Measurements from ENCODE around the gene GALNT9.

- TF ChIP-seq CTCF (IDR thresholded peaks at IDR 0.05), result no peak
- no peak for TF ChIP-seq ZFX (IDR thresholded peaks at IDR 0.05; ENCODE audit: borderline replicate concordance)
Observed at GRCh38 chr12:132245521-132246101, 83.8 kb downstream of the GALNT9 start.

Measured in 22Rv1 (cell line).